IMR-90 (cell line): Measurements from ENCODE around the gene GRID1. TPM values are rescaled to one million over a fixed set of nuclear protein-coding genes. Genes with fewer than 3 reads are reported as not detected.

Experiments used
- ATAC-seq: fragments of 200-7000 bp; cut with Tn5 transposase; 2 replicates; pipeline ENCODE4 v1.9.1; 2020; ENCODE audit warnings: low read depth, mild to moderate bottlenecking, moderate library complexity
- BruUV-seq: library from RNA; stranded (reverse); fragments of 400-500 nt; replicated peaks from 2 replicates; lab custom pipeline; 2021; lab: Mats Ljungman, UMichigan
- CTCF ChIA-PET: fragments of 300-600 bp; formaldehyde crosslinking; extraction: SDS; loops from one replicate; lab custom pipeline; 2021; ENCODE audit warnings: antibody characterized with exemption; lab: Yijun Ruan, JAX
- POLR2A ChIA-PET: fragments of 300-600 bp; sonication (Branson Sonifier 250); formaldehyde crosslinking; loops from one replicate; lab custom pipeline; 2022; ENCODE audit warnings: antibody characterized with exemption; ENCODE audit not compliant: unreplicated experiment; lab: Charles Lee
- DNase-seq: peaks from one replicate; pipeline ENCODE4 v3.0.0; 2013
- H2AFZ ChIP-seq: replicated peaks from 2 replicates; pipeline ENCODE3; 2013; ENCODE audit warnings: low read length, mild to moderate bottlenecking; ENCODE audit not compliant: poor library complexity
- H2AK5ac ChIP-seq: 2 replicates; pipeline ENCODE4 v1.6.1; 2013; ENCODE audit warnings: low read depth, low read length, inconsistent platforms
- H2AK9ac ChIP-seq: replicated peaks from 2 replicates; pipeline ENCODE3; 2013; ENCODE audit warnings: mild to moderate bottlenecking, low read depth, low read length, moderate library complexity; ENCODE audit not compliant: poor library complexity
- H2BK120ac ChIP-seq: 2 replicates; pipeline ENCODE4 v1.6.1; 2013; ENCODE audit warnings: low read depth, low read length, inconsistent platforms
- H2BK15ac ChIP-seq: 3 replicates; pipeline ENCODE4 v1.6.1; 2013; ENCODE audit warnings: low read depth, low read length, inconsistent platforms
- H2BK20ac ChIP-seq: 2 replicates; pipeline ENCODE4 v1.6.1; 2013; ENCODE audit warnings: low read depth, mild to moderate bottlenecking, inconsistent platforms, low read length, moderate library complexity
- H2BK5ac ChIP-seq: 2 replicates; pipeline ENCODE4 v1.6.1; 2013; ENCODE audit warnings: mild to moderate bottlenecking, low read depth, low read length, inconsistent platforms; ENCODE audit not compliant: poor library complexity, severe bottlenecking
- H3K14ac ChIP-seq: replicated peaks from 2 replicates; pipeline ENCODE4 v1.6.1; 2013; ENCODE audit warnings: low read depth, low read length, inconsistent platforms
- H3K18ac ChIP-seq: 2 replicates; pipeline ENCODE4 v1.6.1; 2013; ENCODE audit warnings: low read depth, low read length, control low read depth
- H3K23ac ChIP-seq: 2 replicates; pipeline ENCODE4 v1.6.1; 2013; ENCODE audit warnings: low read depth, low read length, inconsistent platforms
- H3K27ac ChIP-seq: 2 replicates; pipeline ENCODE4 v1.5.1; 2013; ENCODE audit warnings: mild to moderate bottlenecking, control low read depth, low read length; ENCODE audit not compliant: insufficient read depth
- H3K27me3 ChIP-seq: 2 replicates; pipeline ENCODE4 v1.6.1; 2013; ENCODE audit warnings: low read length; ENCODE audit not compliant: control insufficient read depth, insufficient read depth
- H3K36me3 ChIP-seq: 2 replicates; pipeline ENCODE4 v1.6.1; 2013; ENCODE audit warnings: low read length, mixed read lengths; ENCODE audit not compliant: control insufficient read depth, insufficient read depth
- H3K4ac ChIP-seq: 2 replicates; pipeline ENCODE4 v1.6.1; 2013; ENCODE audit warnings: low read depth, low read length, inconsistent platforms
- H3K4me1 ChIP-seq: 2 replicates; pipeline ENCODE4 v1.6.1; 2013; ENCODE audit warnings: low read length, mixed read lengths; ENCODE audit not compliant: control insufficient read depth, insufficient read depth
- H3K4me2 ChIP-seq: 2 replicates; pipeline ENCODE4 v1.6.1; 2013; ENCODE audit warnings: low read depth, mild to moderate bottlenecking, control low read depth, low read length, moderate library complexity
- H3K4me3 ChIP-seq: 2 replicates; pipeline ENCODE4 v1.5.1; 2013; ENCODE audit warnings: low read depth, mild to moderate bottlenecking, control low read depth, low read length, moderate library complexity; ENCODE audit not compliant: insufficient read depth
- H3K56ac ChIP-seq: 2 replicates; pipeline ENCODE4 v1.6.1; 2013; ENCODE audit warnings: low read length, inconsistent platforms; ENCODE audit not compliant: insufficient read depth; ENCODE audit errors: extremely low read depth
- H3K79me1 ChIP-seq, 2 experiments: 2 replicates each; pipeline ENCODE4 v1.6.1; 2013; ENCODE audit warnings: low read length in 2 of 2, inconsistent platforms in 1 of 2, low read depth in 1 of 2
- H3K9ac ChIP-seq: 2 replicates; pipeline ENCODE4 v1.6.1; 2013; ENCODE audit warnings: low read depth, low read length, control low read depth
- H3K9me1 ChIP-seq: 2 replicates; pipeline ENCODE4 v1.6.1; 2013; ENCODE audit warnings: low read length, inconsistent platforms; ENCODE audit not compliant: insufficient read depth
- H3K9me3 ChIP-seq: 2 replicates; pipeline ENCODE4 v1.6.1; 2013; ENCODE audit warnings: low read length; ENCODE audit not compliant: control insufficient read depth, insufficient read depth
- H4K20me1 ChIP-seq: 2 replicates; pipeline ENCODE4 v1.6.1; 2013; ENCODE audit warnings: low read length, inconsistent platforms; ENCODE audit not compliant: insufficient read depth
- H4K5ac ChIP-seq: 2 replicates; pipeline ENCODE4 v1.6.1; 2013; ENCODE audit warnings: mild to moderate bottlenecking, low read depth, low read length, control low read depth
- H4K8ac ChIP-seq, 2 experiments: 2 replicates each; pipeline ENCODE4 v1.6.1; 2013; ENCODE audit warnings: low read depth in 2 of 2, low read length in 2 of 2, control low read depth in 1 of 2, inconsistent platforms in 1 of 2
- H4K91ac ChIP-seq: 2 replicates; pipeline ENCODE4 v1.6.1; 2013; ENCODE audit warnings: low read depth, low read length, inconsistent platforms; ENCODE audit not compliant: insufficient read depth
- MAZ ChIP-seq: IDR thresholded peaks from 2 replicates; pipeline ENCODE4 v1.6.1; 2012; ENCODE audit warnings: low read depth, mild to moderate bottlenecking, low read length, improper control_type of control experiment, moderate library complexity, borderline replicate concordance
- SMC3 ChIP-seq: fragments of 150-350 bp; IDR thresholded peaks from 2 replicates; pipeline ENCODE4 v1.6.1; 2016; ENCODE audit warnings: low read depth, mild to moderate bottlenecking, antibody characterized with exemption, low read length, moderate library complexity
- WGBS, 2 experiments: methylation state at CpG; one replicate each; pipeline versions ENCODE4 v1.1.5 to v1.1.7; 2013; ENCODE audit warnings: missing lambda C conversion rate in 2 of 2; ENCODE audit not compliant: insufficient read length in 1 of 2; ENCODE audit errors: extremely low coverage in 2 of 2; 5-methylcytosine and 5-hydroxymethylcytosine counted together
- dilution Hi-C: fragments of 300-500 bp; cut with HindIII; formaldehyde crosslinking; loops from one replicate; pipeline ENCODE4 v1.14.3; 2018; ENCODE audit warnings: low sequenced_read_pairs; ENCODE audit not compliant: unreplicated experiment
- in situ Hi-C: fragments of 300-500 bp; cut with MboI; formaldehyde crosslinking; loops from 3 replicates; pipeline ENCODE4 v1.14.3; 2019; ENCODE audit warnings: low sequenced_read_pairs, inconsistent platforms, mixed read lengths
- intact Hi-C: fragments of 100-400 bp; cut with micrococcal nuclease; formaldehyde crosslinking; loops from 2 replicates; pipeline ENCODE4 v1.10.0; 2022
- polyA plus RNA-seq, 3 experiments: library from polyadenylated mRNA; depleted of rRNA; stranded (reverse); fragments of >200 nt; gene quantifications; 2 replicates each; pipeline ENCODE4 v1.2.3, GENCODE V29; 2012; ENCODE audit warnings: low replicate concordance in 1 of 3
- total RNA-seq: library from RNA; depleted of rRNA; stranded (reverse); fragments of >200 nt; gene quantifications from 2 replicates; pipeline ENCODE4 v1.2.3, GENCODE V29; 2012

GRID1 gene
- total and polyA plus RNA-seq, 2 of the 4 experiments (the other 2 are of a cell fraction) = not detected

GRCh38 chr10:85992324-85992723 lies 374.3 kb downstream of the GRID1 start:
- Histone ChIP-seq H3K79me1 (no peaks in the 10 kb centered on the region), H4K5ac (no peak overlapping the region), H4K91ac (no peak overlapping the region), H2AK9ac (no peak overlapping the region), H3K4ac (no peak overlapping the region), H3K9me1 (no peaks in the 10 kb centered on the region), H3K27ac (no peak overlapping the region), H4K20me1 (no peaks in the 10 kb centered on the region), H3K9me3 (peaks cover 17% of the 10 kb centered on the region), H2BK15ac (no peak overlapping the region), H3K27me3 (no peaks in the 10 kb centered on the region), H3K18ac (no peak overlapping the region), H2AFZ (no peak overlapping the region), H3K14ac (no peak overlapping the region), H4K8ac (no peak overlapping the region), H2BK120ac (no peak overlapping the region), H3K23ac (no peak overlapping the region), H2AK5ac (no peak overlapping the region), H3K4me1 (no peaks in the 10 kb centered on the region), H3K4me3 (no peak overlapping the region), H3K56ac (no peak overlapping the region), H2BK5ac (no peak overlapping the region), H3K36me3 (no peaks in the 10 kb centered on the region), H3K4me2 (no peak overlapping the region), H3K9ac (no peak overlapping the region), H2BK20ac (no peak overlapping the region)
- DNase-seq (no peak), ATAC-seq (no peak)
- intact Hi-C loops (no loop called here), dilution Hi-C loops (no loop called here), in situ Hi-C loops (no loop called here)
- TF ChIP-seq MAZ (no peak), SMC3 (no peak)
- ChIA-PET POLR2A (no interaction called here), CTCF (no interaction called here)
- no TSS peak for BruUV-seq
- WGBS, 2 experiments = no CpG with 5 or more reads among the region's 1 CpG
